ENCODE measurements around the gene FRMD5.

The FRMD5 gene

DNA sequence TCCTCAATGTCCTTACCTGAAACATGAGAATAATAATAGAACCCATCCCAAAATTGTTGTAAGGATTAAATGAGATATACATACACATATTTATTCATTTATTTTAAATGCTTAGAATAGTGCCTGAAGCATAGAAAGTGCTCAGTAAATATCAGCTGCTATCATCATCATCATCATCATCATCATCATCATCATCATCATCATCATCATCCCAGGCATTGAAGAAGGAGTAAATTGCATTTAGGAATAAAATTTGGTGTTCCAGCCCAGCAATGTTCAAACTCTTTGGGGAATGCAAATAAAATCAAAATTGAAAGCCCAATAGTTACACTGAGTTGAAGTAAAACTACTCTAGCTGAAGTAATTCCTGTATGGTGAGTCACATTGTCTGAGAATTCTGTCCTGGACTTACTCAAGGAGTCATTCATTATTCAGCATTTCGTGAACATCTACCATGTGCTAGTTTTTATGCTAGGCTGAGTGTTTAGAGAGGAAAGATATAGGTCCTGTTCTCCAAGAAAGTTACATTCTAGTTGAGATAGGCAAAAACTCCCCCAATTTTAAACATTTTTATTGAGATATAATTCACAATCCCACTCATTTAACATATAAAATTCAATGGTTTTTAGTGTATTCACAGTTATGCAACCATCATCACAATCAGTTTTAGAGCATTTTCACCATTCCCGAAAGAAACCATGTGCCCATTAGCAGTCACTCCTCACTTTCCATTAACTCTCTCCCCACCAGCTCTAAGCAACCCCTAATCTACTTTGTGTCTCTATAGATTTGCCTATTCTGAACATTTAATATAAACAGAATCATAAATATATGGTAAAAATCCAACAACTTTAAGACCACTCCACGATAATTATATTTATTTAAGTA, 107.2 kb downstream of the FRMD5 start:
- TF ChIP-seq, protein P1, sequence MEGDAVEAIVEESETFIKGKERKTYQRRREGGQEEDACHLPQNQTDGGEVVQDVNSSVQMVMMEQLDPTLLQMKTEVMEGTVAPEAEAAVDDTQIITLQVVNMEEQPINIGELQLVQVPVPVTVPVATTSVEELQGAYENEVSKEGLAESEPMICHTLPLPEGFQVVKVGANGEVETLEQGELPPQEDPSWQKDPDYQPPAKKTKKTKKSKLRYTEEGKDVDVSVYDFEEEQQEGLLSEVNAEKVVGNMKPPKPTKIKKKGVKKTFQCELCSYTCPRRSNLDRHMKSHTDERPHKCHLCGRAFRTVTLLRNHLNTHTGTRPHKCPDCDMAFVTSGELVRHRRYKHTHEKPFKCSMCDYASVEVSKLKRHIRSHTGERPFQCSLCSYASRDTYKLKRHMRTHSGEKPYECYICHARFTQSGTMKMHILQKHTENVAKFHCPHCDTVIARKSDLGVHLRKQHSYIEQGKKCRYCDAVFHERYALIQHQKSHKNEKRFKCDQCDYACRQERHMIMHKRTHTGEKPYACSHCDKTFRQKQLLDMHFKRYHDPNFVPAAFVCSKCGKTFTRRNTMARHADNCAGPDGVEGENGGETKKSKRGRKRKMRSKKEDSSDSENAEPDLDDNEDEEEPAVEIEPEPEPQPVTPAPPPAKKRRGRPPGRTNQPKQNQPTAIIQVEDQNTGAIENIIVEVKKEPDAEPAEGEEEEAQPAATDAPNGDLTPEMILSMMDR (conservative IDR thresholded peaks at IDR 0.05; ENCODE audit: low read length) = no peak
- no peak overlapping the region for H3K4me3 ChIP-seq (ENCODE audit: low read length)
- DNase-seq (ENCODE audit: low read depth) = peak; percentile 91

DNA sequence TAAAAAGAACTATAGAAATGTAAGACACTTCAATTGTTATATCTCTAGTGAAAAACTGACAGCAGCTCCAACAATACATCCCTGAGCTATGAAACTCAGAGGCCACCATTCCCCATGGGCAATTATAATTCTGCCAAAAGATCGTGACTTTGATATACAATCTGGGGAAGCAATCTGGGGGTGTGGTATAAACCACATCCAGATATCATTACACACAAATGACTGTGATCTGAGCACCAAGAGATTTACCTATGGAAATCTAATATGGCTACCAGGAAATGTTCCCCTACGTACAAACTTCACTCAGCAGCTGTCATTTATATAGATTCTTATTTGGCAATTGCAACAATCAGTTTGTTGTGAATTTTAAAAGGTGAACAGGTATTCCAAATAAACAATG, 110.3 kb downstream of the FRMD5 start:
- DNase-seq (ENCODE audit: low read depth) = no peak
- H3K4me3 ChIP-seq (ENCODE audit: low read length) = no peak overlapping the region
- TF ChIP-seq, protein P1 (conservative IDR thresholded peaks at IDR 0.05; ENCODE audit: low read length) = no peak

DNA sequence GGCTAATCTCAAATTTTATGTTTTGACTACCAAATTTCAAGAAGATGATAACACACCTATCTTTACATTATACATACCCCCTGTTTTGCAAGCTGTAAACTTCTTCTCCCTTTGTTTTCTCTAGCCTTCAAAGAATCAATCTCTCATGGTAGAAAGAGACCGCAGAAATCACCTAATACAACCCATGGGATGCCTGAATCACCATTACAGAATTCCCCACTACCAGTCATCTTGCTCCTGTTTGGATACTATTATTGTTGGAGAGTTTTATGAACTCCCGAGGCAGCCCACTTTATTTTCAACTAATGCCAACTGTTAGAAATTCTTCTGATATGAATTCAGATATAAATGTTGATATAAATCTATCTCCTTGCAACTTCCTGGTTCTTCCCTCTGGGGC, 110.9 kb downstream of the FRMD5 start:
- TF ChIP-seq, protein P1 (conservative IDR thresholded peaks at IDR 0.05; ENCODE audit: low read length) = no peak
- DNase-seq (ENCODE audit: low read depth) = no peak
- H3K4me3 ChIP-seq (ENCODE audit: low read length) = no peak overlapping the region

DNA sequence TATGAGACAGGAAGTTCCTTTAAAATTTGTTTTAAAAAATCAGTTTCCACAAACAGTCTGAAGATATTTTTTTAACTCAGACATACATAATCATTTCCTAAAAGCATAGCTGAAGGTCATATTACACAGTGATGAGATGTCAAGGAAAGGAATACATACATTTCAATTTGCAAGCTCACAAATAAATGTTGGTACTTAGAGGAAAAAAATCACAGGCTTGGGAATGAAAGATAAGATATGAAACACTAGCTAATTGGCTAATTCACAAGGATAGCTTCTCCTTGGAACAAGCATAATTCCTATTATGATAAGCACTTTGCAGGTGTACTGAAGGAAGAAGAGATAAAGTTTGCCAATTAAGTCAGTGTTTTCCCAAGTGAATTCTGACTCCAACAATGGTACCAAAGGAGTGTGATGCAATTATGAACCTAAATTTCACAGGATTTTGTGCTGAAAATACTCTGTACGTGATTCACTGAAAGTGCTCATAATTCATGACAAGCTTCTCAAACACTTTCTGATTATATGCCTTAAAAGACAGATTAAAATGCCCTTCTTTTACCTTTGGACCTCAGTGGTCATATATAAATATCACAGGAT, 112.4 kb downstream of the FRMD5 start:
- DNase-seq (ENCODE audit: low read depth) = peak; percentile 41
- H3K4me3 ChIP-seq (ENCODE audit: low read length) = no peak overlapping the region
- TF ChIP-seq, protein P1 (conservative IDR thresholded peaks at IDR 0.05; ENCODE audit: low read length) = no peak

DNA sequence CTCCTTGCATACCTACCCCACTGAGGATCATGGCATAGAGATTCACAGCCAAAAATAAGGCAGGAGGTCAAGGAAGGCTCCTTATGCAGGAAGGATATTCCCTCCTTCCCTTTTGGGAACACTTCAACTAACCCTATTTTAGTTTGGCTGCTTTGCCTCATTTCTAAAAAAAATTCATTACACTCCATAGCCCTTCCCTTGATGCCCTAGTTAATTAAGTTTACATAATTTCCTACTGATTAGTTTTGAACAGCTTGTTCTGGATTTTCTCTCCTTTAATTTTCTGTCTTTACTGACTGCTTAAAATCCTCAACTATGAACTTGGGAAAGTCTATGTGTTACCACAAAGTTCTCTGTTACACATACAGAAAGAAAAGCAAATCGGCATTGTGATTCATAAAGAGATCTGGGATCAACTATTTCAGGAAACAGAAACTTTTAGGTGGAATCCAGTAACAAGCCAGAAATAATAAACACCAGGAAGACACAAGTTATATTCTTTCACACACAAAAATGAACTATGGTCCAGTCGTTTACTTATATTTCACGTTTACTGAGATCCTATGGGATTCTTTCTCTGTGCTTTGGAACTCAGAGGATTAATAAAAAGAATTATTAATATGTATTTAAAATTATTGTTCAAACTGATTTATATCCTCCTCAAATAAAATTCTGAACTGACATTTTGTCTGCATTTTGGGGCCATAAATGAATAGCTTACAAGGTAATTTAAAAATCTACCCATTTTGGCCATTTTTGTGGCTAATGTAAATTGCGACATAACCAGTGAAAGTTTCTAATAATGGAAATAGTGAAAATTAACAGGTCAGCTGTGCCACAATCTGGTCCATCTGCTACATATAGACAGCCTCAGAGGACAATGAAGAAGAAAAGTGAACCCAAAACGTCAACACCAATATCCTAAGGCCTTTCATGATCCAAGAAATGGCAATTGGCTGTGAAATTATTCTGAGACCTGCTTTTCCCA, 113.8 kb downstream of the FRMD5 start:
- H3K4me3 ChIP-seq (ENCODE audit: low read length) = no peak overlapping the region
- peak; percentile 52 for DNase-seq (ENCODE audit: low read depth)
- TF ChIP-seq, protein P1 (conservative IDR thresholded peaks at IDR 0.05; ENCODE audit: low read length) = no peak

DNA sequence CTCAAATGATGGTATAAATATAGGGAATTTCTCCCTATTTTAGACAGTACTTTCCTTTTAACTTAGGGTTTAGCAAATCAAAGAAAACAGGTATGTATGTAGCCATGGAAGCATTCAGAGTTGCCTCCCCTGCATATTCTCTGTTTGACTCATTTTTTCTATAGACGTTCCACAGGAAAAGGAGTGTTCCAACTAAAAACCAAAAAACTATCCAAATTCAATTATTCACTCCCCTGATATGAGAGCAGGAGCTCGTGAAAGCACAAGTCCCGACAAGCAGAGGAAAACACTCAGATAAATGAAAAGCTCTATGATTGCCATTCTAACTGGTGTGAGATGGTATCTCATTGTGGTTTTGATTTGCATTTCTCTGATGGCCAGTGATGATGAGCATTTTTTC, 119.5 kb downstream of the FRMD5 start:
- H3K4me3 ChIP-seq (ENCODE audit: low read length) = no peak overlapping the region
- DNase-seq (ENCODE audit: low read depth) = peak; percentile 32
- TF ChIP-seq, protein P1 (conservative IDR thresholded peaks at IDR 0.05; ENCODE audit: low read length) = no peak
